Central memory CD8-positive, alpha-beta T cell (primary cell): ENCODE data around the gene TDRD12.

Experiments
- ATAC-seq: fragments of 150-1000 bp; cut with Tn5 transposase; replicated peaks from 2 replicates; pipeline ENCODE4 v1.10.0; 2022; ENCODE audit warnings: mild to moderate bottlenecking, moderate FRiP score, moderate number of reproducible peaks; ENCODE audit not compliant: poor library complexity, severe bottlenecking; ENCODE audit errors: extremely low read depth
- DNase-seq, 2 donors: peaks; one replicate each; pipeline ENCODE4 v3.0.0; 2021; ENCODE audit warnings: low spot score in 2 of 2
- H3K27ac Mint-ChIP-seq: one replicate; pipeline ENCODE4 v1.8.0; 2022; ENCODE audit warnings: low read depth, mild to moderate bottlenecking, moderate library complexity, mixed read lengths
- H3K27me3 Mint-ChIP-seq: one replicate; pipeline ENCODE4 v1.8.0; 2022; ENCODE audit warnings: mixed read lengths
- H3K36me3 Mint-ChIP-seq: one replicate; pipeline ENCODE4 v1.8.0; 2022; ENCODE audit warnings: mild to moderate bottlenecking, moderate library complexity, mixed read lengths; ENCODE audit not compliant: insufficient read depth
- H3K4me1 Mint-ChIP-seq: one replicate; pipeline ENCODE4 v1.8.0; 2022; ENCODE audit warnings: mixed read lengths
- H3K4me3 Mint-ChIP-seq: one replicate; pipeline ENCODE4 v1.8.0; 2022; ENCODE audit warnings: mild to moderate bottlenecking, moderate library complexity, mixed read lengths
- H3K9me3 Mint-ChIP-seq: one replicate; pipeline ENCODE4 v1.8.0; 2022; ENCODE audit warnings: mixed read lengths

Gene TDRD12, protein sequence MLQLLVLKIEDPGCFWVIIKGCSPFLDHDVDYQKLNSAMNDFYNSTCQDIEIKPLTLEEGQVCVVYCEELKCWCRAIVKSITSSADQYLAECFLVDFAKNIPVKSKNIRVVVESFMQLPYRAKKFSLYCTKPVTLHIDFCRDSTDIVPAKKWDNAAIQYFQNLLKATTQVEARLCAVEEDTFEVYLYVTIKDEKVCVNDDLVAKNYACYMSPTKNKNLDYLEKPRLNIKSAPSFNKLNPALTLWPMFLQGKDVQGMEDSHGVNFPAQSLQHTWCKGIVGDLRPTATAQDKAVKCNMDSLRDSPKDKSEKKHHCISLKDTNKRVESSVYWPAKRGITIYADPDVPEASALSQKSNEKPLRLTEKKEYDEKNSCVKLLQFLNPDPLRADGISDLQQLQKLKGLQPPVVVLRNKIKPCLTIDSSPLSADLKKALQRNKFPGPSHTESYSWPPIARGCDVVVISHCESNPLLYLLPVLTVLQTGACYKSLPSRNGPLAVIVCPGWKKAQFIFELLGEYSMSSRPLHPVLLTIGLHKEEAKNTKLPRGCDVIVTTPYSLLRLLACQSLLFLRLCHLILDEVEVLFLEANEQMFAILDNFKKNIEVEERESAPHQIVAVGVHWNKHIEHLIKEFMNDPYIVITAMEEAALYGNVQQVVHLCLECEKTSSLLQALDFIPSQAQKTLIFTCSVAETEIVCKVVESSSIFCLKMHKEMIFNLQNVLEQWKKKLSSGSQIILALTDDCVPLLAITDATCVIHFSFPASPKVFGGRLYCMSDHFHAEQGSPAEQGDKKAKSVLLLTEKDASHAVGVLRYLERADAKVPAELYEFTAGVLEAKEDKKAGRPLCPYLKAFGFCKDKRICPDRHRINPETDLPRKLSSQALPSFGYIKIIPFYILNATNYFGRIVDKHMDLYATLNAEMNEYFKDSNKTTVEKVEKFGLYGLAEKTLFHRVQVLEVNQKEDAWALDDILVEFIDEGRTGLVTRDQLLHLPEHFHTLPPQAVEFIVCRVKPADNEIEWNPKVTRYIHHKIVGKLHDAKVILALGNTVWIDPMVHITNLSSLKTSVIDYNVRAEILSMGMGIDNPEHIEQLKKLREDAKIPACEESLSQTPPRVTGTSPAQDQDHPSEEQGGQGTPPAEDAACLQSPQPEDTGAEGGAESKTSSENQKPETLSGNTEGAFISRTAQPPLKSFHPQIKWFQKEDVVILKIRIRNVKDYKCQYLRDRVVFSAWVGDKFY (N-terminal part only)

DNA sequence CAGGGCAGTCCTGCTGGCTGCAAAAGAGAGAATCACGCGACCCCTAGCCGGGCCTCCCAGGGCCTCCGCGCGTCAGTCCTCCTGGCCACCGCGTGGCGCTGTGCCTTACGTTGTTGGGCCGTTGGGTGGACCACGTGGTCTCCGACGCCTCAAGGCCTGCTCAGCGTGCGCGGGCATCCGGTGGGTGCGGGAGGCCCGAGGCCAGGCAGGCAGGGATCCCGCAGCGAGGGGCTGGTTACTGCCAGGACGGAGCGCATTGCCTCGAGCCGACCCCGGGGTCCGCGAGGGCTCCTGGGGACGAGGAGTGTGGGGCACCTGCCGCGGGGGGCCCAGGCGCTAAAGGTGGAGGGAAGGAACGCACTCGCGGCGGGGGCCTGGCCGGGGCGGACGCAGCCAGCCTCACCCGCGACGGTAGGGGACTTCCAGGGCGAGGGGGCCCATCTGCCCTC is at the start of gene TDRD12:
Gene TDRD12, plus strand, starts transcription at position 157 of the 449 bp plus-strand sequence. CDS start 306 bp downstream, outside the sequence.
- H3K4me1 Mint-ChIP-seq: peaks cover 5% of the 10 kb centered on the region
- H3K27me3 Mint-ChIP-seq: no peaks in the 10 kb centered on the region
- no peak for DNase-seq
- no peak within 1 kb of the TSS for H3K4me3 Mint-ChIP-seq
- no peaks in the 10 kb centered on the region for H3K9me3 Mint-ChIP-seq
- peaks cover 15% of the 10 kb centered on the region for H3K36me3 Mint-ChIP-seq
- no peak for ATAC-seq
- H3K27ac Mint-ChIP-seq: no peak within 1 kb of the TSS

GRCh38 chr19:32671883-32672593 is 47.5 kb upstream of the TDRD12 start:
- peaks cover under 1% of the 10 kb centered on the region for H3K27me3 Mint-ChIP-seq
- DNase-seq: no peak

DNA sequence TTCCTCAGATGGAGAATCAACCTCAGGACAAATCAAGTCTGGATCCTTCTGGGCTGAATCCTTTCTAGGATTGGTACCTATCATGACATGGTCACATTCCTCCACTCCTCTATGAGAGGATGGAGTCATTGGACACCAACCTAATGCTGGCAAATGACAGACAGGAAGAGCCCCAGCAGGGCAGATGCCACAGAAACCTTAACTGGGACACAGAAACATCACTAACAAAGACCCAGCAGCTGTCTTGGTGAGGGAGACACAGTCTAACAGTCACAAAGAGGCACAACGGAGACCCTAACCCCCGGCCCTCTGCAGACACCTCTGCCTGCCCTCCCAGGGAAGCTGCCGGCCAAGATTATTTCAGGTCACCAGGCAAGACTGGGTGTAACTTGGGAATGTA is 46.7 kb upstream of the TDRD12 start:
- H3K4me1 Mint-ChIP-seq: peaks cover 50% of the 10 kb centered on the region
- DNase-seq: no peak

More at GRCh38 chr19:32671883-32672593, 47.5 kb upstream of the TDRD12 start:
- ATAC-seq: no peak
- H3K4me1 Mint-ChIP-seq: peaks cover 45% of the 10 kb centered on the region
- no peak overlapping the region for H3K27ac Mint-ChIP-seq
- peaks cover 12% of the 10 kb centered on the region for H3K36me3 Mint-ChIP-seq
- H3K4me3 Mint-ChIP-seq: no peak overlapping the region
- no peaks in the 10 kb centered on the region for H3K9me3 Mint-ChIP-seq

DNA sequence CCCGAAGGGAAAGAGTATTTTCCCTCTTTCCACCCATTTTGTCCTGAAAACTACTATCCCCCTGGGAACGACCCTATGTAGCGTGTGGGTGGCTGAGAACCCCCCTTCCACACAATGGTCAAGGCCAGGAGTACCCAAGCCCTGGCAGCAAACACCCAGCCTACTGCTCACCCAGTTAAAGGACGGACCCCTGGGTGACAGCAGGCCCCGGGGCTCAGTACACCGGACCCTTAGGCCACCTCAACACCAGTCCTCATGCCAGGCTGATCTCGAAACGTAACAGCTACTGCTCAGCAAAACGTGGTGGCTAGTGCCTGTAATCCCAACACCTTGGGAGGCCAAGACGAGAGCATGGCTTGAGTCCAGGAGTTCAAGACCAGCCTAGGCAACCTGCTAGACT is 46.0 kb upstream of the TDRD12 start:
- H3K27ac Mint-ChIP-seq: peak overlapping the region; percentile 62
- DNase-seq: no peak

More for the DNA sequence above, 46.7 kb upstream of the TDRD12 start:
- H3K36me3 Mint-ChIP-seq: peaks cover 10% of the 10 kb centered on the region
- no peaks in the 10 kb centered on the region for H3K9me3 Mint-ChIP-seq
- peak overlapping the region; percentile 87 for H3K4me3 Mint-ChIP-seq
- H3K27me3 Mint-ChIP-seq: peaks cover 8% of the 10 kb centered on the region
- no peak overlapping the region for H3K27ac Mint-ChIP-seq
- no peak for ATAC-seq

DNA sequence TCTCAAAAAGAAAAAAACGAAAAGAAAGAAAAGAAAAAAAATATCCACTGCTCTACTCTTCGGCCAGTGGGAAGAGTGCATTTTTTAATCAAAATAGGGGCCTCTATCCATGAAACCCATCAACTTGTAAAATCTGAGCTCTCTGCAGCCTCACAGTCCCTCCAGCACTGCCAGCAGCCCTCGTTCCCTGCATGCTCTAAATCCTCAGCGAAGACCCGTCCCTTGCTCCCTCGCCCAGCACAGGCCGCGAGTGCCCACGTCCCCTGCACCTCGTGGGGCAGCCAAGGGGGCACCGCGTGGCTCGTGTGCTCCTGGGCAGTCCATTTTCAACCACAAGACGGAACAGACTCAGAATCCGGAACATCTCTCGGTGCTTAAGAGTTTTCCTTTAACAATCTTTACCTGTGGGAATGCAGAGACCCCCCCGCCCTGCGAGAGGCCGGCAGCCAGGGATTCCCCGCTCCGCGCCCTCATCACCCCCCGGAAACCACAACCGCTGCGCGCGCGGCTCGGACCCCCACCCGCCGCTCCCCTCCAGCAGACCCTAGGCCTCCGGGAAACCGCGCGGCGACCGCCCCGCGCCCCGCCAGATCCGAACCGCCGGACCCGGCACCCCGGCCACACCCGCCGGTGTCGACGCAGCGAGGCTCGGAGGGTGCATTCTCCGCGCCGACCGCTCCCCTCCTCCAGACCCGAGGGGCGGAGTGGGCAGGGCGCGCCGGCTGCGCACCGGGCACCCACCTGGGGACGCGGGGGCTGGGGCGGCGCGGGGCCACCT is 45.2 kb upstream of the TDRD12 start:
- Mint-ChIP-seq H3K4me3 (peak overlapping the region; percentile 87), H3K9me3 (no peaks in the 10 kb centered on the region), H3K36me3 (peaks cover 7% of the 10 kb centered on the region), H3K27ac (peak overlapping the region; percentile 64), H3K4me1 (peaks cover 41% of the 10 kb centered on the region), H3K27me3 (peaks cover 9% of the 10 kb centered on the region)
- no peak for DNase-seq
- peak; percentile 0 for ATAC-seq

More for the DNA sequence above, 46.0 kb upstream of the TDRD12 start:
- peak overlapping the region; percentile 87 for H3K4me3 Mint-ChIP-seq
- peaks cover 9% of the 10 kb centered on the region for H3K27me3 Mint-ChIP-seq
- H3K9me3 Mint-ChIP-seq: no peaks in the 10 kb centered on the region
- peaks cover 7% of the 10 kb centered on the region for H3K36me3 Mint-ChIP-seq
- no peak for ATAC-seq
- H3K4me1 Mint-ChIP-seq: peaks cover 48% of the 10 kb centered on the region

GRCh38 chr19:32674931-32675719 is 44.4 kb upstream of the TDRD12 start, which contains the start of gene ANKRD27:
ANKRD27 (minus strand) TSS chr19:32675180; CDS start chr19:32659015, 16,165 bp downstream.
- peaks cover 9% of the 10 kb centered on the region for H3K27me3 Mint-ChIP-seq
- peak; percentile 92 for ATAC-seq
- no peaks in the 10 kb centered on the region for H3K9me3 Mint-ChIP-seq
- peak within 1 kb of the TSS; percentile 64 for H3K27ac Mint-ChIP-seq
- peak; percentile 96 for DNase-seq
- peak within 1 kb of the TSS; percentile 87 for H3K4me3 Mint-ChIP-seq
- peaks cover 33% of the 10 kb centered on the region for H3K4me1 Mint-ChIP-seq
- H3K36me3 Mint-ChIP-seq: peaks cover 6% of the 10 kb centered on the region

GRCh38 chr19:32675720-32676185 is 43.8 kb upstream of the TDRD12 start, which contains the start of gene RGS9BP:
RGS9BP (plus strand) TSS chr19:32675848; CDS start chr19:32676264, 416 bp downstream.
- DNase-seq (peak; percentile 41 to 45), ATAC-seq (peak; percentile 58)
- Mint-ChIP-seq H3K4me3 (peak within 1 kb of the TSS; percentile 87), H3K27me3 (peaks cover 9% of the 10 kb centered on the region), H3K36me3 (peaks cover 6% of the 10 kb centered on the region), H3K9me3 (no peaks in the 10 kb centered on the region), H3K27ac (peak within 1 kb of the TSS; percentile 64), H3K4me1 (peaks cover 32% of the 10 kb centered on the region)

DNA sequence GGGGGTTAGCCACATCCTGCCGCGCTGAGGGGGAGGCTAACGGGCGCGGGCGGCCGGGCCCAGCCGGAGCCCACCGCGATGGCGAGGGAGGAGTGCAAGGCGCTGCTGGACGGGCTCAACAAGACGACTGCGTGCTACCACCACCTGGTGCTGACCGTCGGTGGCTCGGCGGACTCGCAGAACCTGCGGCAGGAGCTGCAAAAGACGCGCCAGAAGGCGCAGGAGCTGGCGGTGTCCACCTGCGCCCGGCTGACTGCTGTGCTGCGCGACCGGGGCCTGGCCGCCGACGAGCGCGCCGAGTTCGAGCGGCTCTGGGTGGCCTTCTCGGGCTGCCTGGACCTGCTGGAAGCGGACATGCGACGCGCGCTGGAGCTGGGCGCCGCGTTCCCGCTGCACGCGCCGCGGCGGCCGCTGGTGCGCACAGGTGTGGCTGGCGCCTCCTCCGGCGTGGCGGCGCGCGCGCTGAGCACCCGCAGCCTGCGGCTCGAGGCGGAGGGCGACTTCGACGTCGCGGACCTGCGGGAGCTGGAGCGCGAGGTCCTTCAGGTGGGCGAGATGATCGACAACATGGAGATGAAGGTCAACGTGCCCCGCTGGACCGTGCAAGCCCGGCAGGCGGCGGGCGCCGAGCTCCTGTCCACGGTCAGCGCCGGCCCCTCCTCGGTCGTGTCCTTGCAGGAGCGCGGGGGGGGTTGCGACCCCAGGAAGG is 43.2 kb upstream of the TDRD12 start:
- Mint-ChIP-seq H3K9me3 (no peaks in the 10 kb centered on the region), H3K4me3 (peak overlapping the region; percentile 87), H3K27me3 (peaks cover 9% of the 10 kb centered on the region), H3K27ac (no peak overlapping the region), H3K36me3 (peaks cover 6% of the 10 kb centered on the region), H3K4me1 (peaks cover 32% of the 10 kb centered on the region)
- ATAC-seq: no peak
- DNase-seq: no peak

- DNase-seq (no peak), ATAC-seq (no peak)
- Mint-ChIP-seq H3K27me3 (peaks cover 9% of the 10 kb centered on the region), H3K4me3 (peak overlapping the region; percentile 45), H3K27ac (no peak overlapping the region), H3K4me1 (peaks cover 30% of the 10 kb centered on the region), H3K36me3 (peaks cover 6% of the 10 kb centered on the region), H3K9me3 (no peaks in the 10 kb centered on the region)
Observed at GRCh38 chr19:32676895-32677359, 42.6 kb upstream of the TDRD12 start.

DNA sequence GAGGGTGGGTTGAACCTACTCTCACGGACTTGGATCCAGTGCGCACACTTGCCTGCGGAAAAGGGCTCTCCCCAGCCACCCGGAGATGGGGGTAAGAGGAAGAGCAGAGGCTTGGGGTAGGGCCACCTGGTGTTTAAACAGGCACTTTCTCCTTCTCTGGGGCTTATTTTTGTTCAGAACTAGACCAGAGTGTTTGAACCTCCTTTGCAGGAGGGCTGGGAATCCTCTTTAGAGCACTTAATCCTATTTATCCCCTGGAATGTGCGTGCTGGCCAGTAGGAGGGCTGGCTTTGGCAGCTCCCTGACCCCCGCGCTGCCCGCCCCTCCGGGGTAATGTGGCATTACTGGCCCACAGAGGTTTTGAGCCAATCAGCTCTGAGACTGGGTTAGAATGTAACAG is 41.9 kb upstream of the TDRD12 start:
- peaks cover 9% of the 10 kb centered on the region for H3K27me3 Mint-ChIP-seq
- H3K27ac Mint-ChIP-seq: no peak overlapping the region
- H3K9me3 Mint-ChIP-seq: no peaks in the 10 kb centered on the region
- H3K4me1 Mint-ChIP-seq: peaks cover 23% of the 10 kb centered on the region
- peak overlapping the region; percentile 45 for H3K4me3 Mint-ChIP-seq
- no peak for DNase-seq
- no peak for ATAC-seq
- H3K36me3 Mint-ChIP-seq: peaks cover 6% of the 10 kb centered on the region
